Stimulated activated naive B cell treated with anti-CD40 and anti-IgM and Interleukin-4, amounts not matched to agents 10 μg/mL and 1 μg/mL and 100 μg/mL, for 72 hours (primary cell): ENCODE results near the gene TAL2.
A peak's percentile ranks its signal among the peaks of the same experiment; 100 is the strongest.

Source experiments
- ATAC-seq, 2 donors: fragments of 150-1000 bp; cut with Tn5 transposase; replicated peaks; 2 replicates each; pipeline ENCODE4 v1.10.0; 2021; ENCODE audit warnings: moderate library complexity in 1 of 2
- DNase-seq: peaks from one replicate; pipeline ENCODE4 v3.0.0; 2021
- H3K27ac Mint-ChIP-seq: one replicate; pipeline ENCODE4 v1.8.0; 2022; ENCODE audit warnings: mild to moderate bottlenecking, mixed read lengths
- H3K27me3 Mint-ChIP-seq, 2 donors: one replicate each; pipeline ENCODE4 v1.8.0; 2022; ENCODE audit warnings: mixed read lengths in 2 of 2
- H3K36me3 Mint-ChIP-seq, 2 donors: one replicate each; pipeline ENCODE4 v1.8.0; 2022; ENCODE audit warnings: mixed read lengths in 2 of 2, mild to moderate bottlenecking in 1 of 2
- H3K4me1 Mint-ChIP-seq, 2 donors: one replicate each; pipeline ENCODE4 v1.8.0; 2022; ENCODE audit warnings: mixed read lengths in 2 of 2, mild to moderate bottlenecking in 1 of 2
- H3K4me3 Mint-ChIP-seq, 2 donors: one replicate each; pipeline ENCODE4 v1.8.0; 2022; ENCODE audit warnings: mild to moderate bottlenecking in 2 of 2, mixed read lengths in 2 of 2, moderate library complexity in 1 of 2
- H3K9me3 Mint-ChIP-seq, 2 donors: one replicate each; pipeline ENCODE4 v1.8.0; 2022; ENCODE audit warnings: mixed read lengths in 2 of 2, mild to moderate bottlenecking in 1 of 2

The TAL2 gene

DNA sequence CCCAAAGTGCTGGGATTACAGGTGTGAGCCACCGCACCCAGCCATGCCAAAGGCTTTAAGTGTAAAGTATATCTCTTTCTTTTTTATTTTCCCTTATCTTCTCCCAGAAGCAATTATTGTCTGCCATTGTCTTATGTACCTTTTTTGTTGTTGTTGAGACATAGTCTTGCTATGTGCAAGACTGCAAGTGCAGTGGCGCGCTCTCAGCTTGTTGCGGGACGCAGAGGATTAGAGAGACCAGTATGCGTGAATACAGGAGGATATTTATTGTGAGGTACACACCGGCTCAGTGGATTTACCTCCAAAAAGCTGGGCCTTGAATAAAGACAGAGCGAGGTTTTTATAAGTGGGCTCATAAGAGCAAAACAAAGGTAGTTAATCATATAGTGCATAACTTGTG, 43.9 kb downstream of the TAL2 start:
- Mint-ChIP-seq H3K27ac (no peak overlapping the region), H3K27me3 (no peaks in the 10 kb centered on the region), H3K4me3 (no peak overlapping the region), H3K9me3 (no peaks in the 10 kb centered on the region), H3K4me1 (peaks cover 3 to 5% of the 10 kb centered on the region in 2 donors), H3K36me3 (peaks cover 18 to 20% of the 10 kb centered on the region in 2 donors)
- DNase-seq = no peak
- ATAC-seq = no peak

DNA sequence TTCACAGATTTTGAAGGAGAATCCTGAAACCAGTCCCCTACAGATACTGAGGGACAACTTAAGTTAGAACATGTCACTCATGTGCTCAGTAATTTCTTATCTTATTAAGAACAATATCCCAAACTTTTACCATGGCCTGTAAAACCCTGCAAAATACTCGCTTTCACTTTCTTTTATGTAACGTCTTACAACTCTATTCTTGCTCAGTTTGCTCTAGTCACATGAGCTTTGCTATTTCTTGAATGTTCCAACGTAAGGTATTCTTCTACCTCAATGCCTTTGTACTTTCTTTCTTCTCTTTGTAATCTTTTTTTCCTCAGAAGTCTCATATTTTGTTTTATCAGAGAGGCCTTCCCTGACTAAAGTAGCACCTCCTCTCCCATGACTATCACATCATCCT, 46.1 kb downstream of the TAL2 start:
- Mint-ChIP-seq H3K27me3 (no peaks in the 10 kb centered on the region), H3K36me3 (peaks cover 20 to 21% of the 10 kb centered on the region in 2 donors), H3K4me3 (peak overlapping the region; percentile 5 to 64), H3K4me1 (peaks cover 0 to 3% of the 10 kb centered on the region in 2 donors), H3K27ac (peak overlapping the region; percentile 75), H3K9me3 (no peaks in the 10 kb centered on the region)
- no peak for ATAC-seq
- no peak for DNase-seq

DNA sequence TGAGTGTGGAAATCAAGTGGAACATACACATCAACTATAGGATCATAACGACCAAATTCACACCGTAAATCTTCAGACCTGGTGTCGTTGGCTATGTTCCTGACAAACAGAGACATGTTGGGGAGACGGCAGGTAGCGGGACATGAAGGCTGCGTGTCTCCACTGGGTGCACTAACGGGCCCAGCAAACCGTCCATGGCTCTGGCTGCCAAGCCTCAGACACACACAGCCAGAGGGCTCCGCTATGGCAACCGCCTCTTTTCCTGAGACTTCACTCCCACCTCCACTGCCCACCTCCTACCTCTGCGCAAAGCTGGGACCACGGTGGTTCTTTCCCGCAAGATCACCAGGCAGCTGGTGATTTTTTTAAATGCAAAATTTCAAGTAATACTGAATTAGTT, 48.4 kb downstream of the TAL2 start:
- DNase-seq (no peak), ATAC-seq (no peak)
- H3K27me3 Mint-ChIP-seq = no peaks in the 10 kb centered on the region
- no peak overlapping the region for H3K4me3 Mint-ChIP-seq
- peaks cover 22 to 25% of the 10 kb centered on the region in 2 donors for H3K36me3 Mint-ChIP-seq
- H3K9me3 Mint-ChIP-seq = no peaks in the 10 kb centered on the region
- peaks cover 0 to 3% of the 10 kb centered on the region in 2 donors for H3K4me1 Mint-ChIP-seq
- no peak overlapping the region for H3K27ac Mint-ChIP-seq

DNA sequence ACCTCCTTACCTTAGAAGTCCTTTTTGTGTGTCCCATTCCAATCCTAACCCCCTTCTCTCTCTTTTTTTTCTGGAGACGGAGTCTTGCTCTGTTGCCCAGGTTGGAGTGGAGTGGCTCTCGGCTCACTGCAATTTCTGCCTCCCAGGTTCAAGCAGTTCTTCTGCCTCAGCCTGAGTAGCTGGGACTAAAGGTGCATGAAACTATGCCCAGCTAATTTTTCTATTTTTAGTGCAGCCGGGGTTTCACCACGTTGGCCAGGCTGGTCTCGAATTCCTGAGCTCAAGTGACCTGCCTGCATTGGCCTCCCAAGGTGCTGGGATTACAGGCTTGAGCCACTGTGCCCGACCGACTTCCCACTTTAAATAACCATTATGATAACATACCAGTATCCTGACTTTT, 49.6 kb downstream of the TAL2 start:
- Mint-ChIP-seq H3K4me1 (peaks cover 0 to 3% of the 10 kb centered on the region in 2 donors), H3K36me3 (peaks cover 17 to 18% of the 10 kb centered on the region in 2 donors), H3K27ac (no peak overlapping the region), H3K4me3 (no peak overlapping the region), H3K27me3 (no peaks in the 10 kb centered on the region), H3K9me3 (no peaks in the 10 kb centered on the region)
- ATAC-seq = no peak
- no peak for DNase-seq

DNA sequence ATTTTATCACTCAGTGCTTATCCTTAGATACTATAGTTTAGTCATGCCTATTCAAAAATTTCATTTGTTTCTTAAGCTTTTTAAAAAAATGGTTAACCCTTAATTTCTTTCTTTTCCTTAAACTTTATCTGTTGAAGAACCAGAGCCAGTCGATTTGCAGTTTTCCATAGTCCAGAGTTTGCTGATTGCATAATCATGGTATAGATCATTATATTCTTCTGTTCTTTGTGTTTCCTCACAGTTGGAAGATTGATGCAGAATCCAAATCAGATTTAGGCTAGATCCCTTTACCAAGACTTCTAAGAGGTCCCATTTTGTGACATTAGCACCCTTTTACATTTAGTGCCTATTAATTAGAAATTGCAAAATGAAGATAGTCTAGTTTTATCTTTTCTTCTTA, 50.0 kb downstream of the TAL2 start:
- H3K4me1 Mint-ChIP-seq = peaks cover 0 to 3% of the 10 kb centered on the region in 2 donors

More for the DNA sequence above, 50.0 kb downstream of the TAL2 start:
- no peaks in the 10 kb centered on the region for H3K27me3 Mint-ChIP-seq
- no peak for ATAC-seq
- H3K9me3 Mint-ChIP-seq = no peaks in the 10 kb centered on the region
- no peak for DNase-seq
- H3K27ac Mint-ChIP-seq = no peak overlapping the region
- no peak overlapping the region for H3K4me3 Mint-ChIP-seq
- peaks cover 16 to 18% of the 10 kb centered on the region in 2 donors for H3K36me3 Mint-ChIP-seq
